ENCODE data around the gene C15orf62.

- no peak for TF ChIP-seq CTCF (IDR thresholded peaks at IDR 0.05)
- no peak for TF ChIP-seq POLR2A (IDR thresholded peaks at IDR 0.05)
Measured at GRCh38 chr15:40815042-40815698, 45.4 kb downstream of the C15orf62 start.

Measured in heart left ventricle (tissue), 13 donors.